ENCODE measurements around the gene AMOTL1. TPM values are rescaled to one million over a fixed set of nuclear protein-coding genes. Genes with fewer than 3 reads are reported as not detected.

AMOTL1 gene
- total and polyA plus RNA-seq, 2 donors (not counting 3 experiments of a cell fraction or from before 2014, with no cell fraction given): 12.5 to 37.8 TPM

- Histone ChIP-seq H3K27me3 (ENCODE audit: control insufficient read depth in 2 of 2, insufficient read depth in 2 of 2, low read length in 2 of 2) (no peaks in the 10 kb centered on the region), H3K9me1 (replicated peaks; ENCODE audit: control insufficient read depth, extremely low read depth, insufficient read depth, low read length) (no peaks in the 10 kb centered on the region), H3K4me2 (ENCODE audit: insufficient read depth, low read length) (no peak overlapping the region), H3K27ac (ENCODE audit: insufficient read depth, low read depth, low read length) (no peak overlapping the region), H3K79me2 (ENCODE audit: control insufficient read depth, insufficient read depth, low read length) (peaks cover 5% of the 10 kb centered on the region), H3K9me3 (replicated peaks; ENCODE audit: control insufficient read depth, insufficient read depth, low read length) (no peaks in the 10 kb centered on the region), H3K4me3 (replicated peaks in 1 of 3; ENCODE audit: insufficient read depth in 1 of 3, low read depth in 1 of 3, low read length in 3 of 3) (no peak overlapping the region), H3K36me3 (ENCODE audit: control insufficient read depth in 2 of 2, extremely low read depth in 1 of 2, insufficient read depth in 2 of 2, low read length in 2 of 2) (peaks cover 0 to 18% of the 10 kb centered on the region in 2 experiments), H3K4me1 (ENCODE audit: control insufficient read depth, extremely low read depth, insufficient read depth, low read length) (no peaks in the 10 kb centered on the region), H3K9ac (replicated peaks; ENCODE audit: extremely low read depth, insufficient read depth, low read length) (no peak overlapping the region), H2AFZ (ENCODE audit: low read depth, low read length) (no peak overlapping the region), H4K20me1 (replicated peaks; ENCODE audit: control insufficient read depth, extremely low read depth, insufficient read depth, low read length) (no peaks in the 10 kb centered on the region)
- TF ChIP-seq JUN (IDR thresholded peaks at IDR 0.05; ENCODE audit: borderline replicate concordance, insufficient read depth, insufficient read length, low read depth) (no peak), FOS (IDR thresholded peaks at IDR 0.05; ENCODE audit: borderline replicate concordance, insufficient read depth, low read length) (no peak), POLR2AphosphoS5 (IDR thresholded peaks at IDR 0.05; ENCODE audit: insufficient read depth, low read depth, low read length) (no peak), CTCF (IDR thresholded peaks at IDR 0.05; ENCODE audit: extremely low read depth in 1 of 2, insufficient read depth in 1 of 2, low read depth in 1 of 2, low read length in 2 of 2) (no peak), GATA2 (IDR thresholded peaks at IDR 0.05; ENCODE audit: insufficient read depth, insufficient read length, low read depth, low read length) (no peak), POLR2A (IDR thresholded peaks at IDR 0.05; ENCODE audit: low read depth, low read length) (no peak)
- intact Hi-C loops (cut with micrococcal nuclease) (no loop called here), dilution Hi-C loops (cut with MboI; ENCODE audit: extremely low pct_ligation_motif_present, low sequenced_read_pairs) (no loop called here)
- CTCF ChIA-PET: interaction anchor here (1.6 kb wide), 1 partner anchor 14 kb away, joined by 6 read pairs; no protein-coding TSS in a partner anchor
- no TSS peak for BruUV-seq (replicated peaks)
- POLR2A ChIA-PET: no interaction called here
- DNase-seq (ENCODE audit: low read depth, low spot score): no peak
- no peak for FAIRE-seq
These were observed 53.3 kb downstream of the AMOTL1 start for GRCh38 chr11:94821439-94821838.

- BruUV-seq (replicated peaks): no TSS peak
- no peak overlapping the region for H3K4me2 ChIP-seq (ENCODE audit: insufficient read depth, low read length)
- intact Hi-C loops (cut with micrococcal nuclease) (no loop called here), dilution Hi-C loops (cut with MboI; ENCODE audit: extremely low pct_ligation_motif_present, low sequenced_read_pairs) (no loop called here)
- no peaks in the 10 kb centered on the region for H3K9me3 ChIP-seq (replicated peaks; ENCODE audit: control insufficient read depth, insufficient read depth, low read length)
- no peaks in the 10 kb centered on the region for H3K9me1 ChIP-seq (replicated peaks; ENCODE audit: control insufficient read depth, extremely low read depth, insufficient read depth, low read length)
- POLR2A ChIA-PET: no interaction called here
- H3K4me1 ChIP-seq (ENCODE audit: control insufficient read depth, extremely low read depth, insufficient read depth, low read length): no peaks in the 10 kb centered on the region
- CTCF ChIA-PET: no interaction called here
- TF ChIP-seq POLR2A (IDR thresholded peaks at IDR 0.05; ENCODE audit: low read depth, low read length): no peak
- H4K20me1 ChIP-seq (replicated peaks; ENCODE audit: control insufficient read depth, extremely low read depth, insufficient read depth, low read length): no peaks in the 10 kb centered on the region
- no peak for DNase-seq (ENCODE audit: low read depth, low spot score)
- no peak overlapping the region for H3K27ac ChIP-seq (ENCODE audit: insufficient read depth, low read depth, low read length)
- peaks cover 5% of the 10 kb centered on the region for H3K79me2 ChIP-seq (ENCODE audit: control insufficient read depth, insufficient read depth, low read length)
- H3K27me3 ChIP-seq (ENCODE audit: control insufficient read depth in 2 of 2, insufficient read depth in 2 of 2, low read length in 2 of 2): no peaks in the 10 kb centered on the region
- no peak overlapping the region for H3K4me3 ChIP-seq (replicated peaks in 1 of 3; ENCODE audit: insufficient read depth in 1 of 3, low read depth in 1 of 3, low read length in 3 of 3)
- peaks cover 0 to 18% of the 10 kb centered on the region in 2 experiments for H3K36me3 ChIP-seq (ENCODE audit: control insufficient read depth in 2 of 2, extremely low read depth in 1 of 2, insufficient read depth in 2 of 2, low read length in 2 of 2)
- no peak overlapping the region for H2AFZ ChIP-seq (ENCODE audit: low read depth, low read length)
- no peak for FAIRE-seq
- no peak overlapping the region for H3K9ac ChIP-seq (replicated peaks; ENCODE audit: extremely low read depth, insufficient read depth, low read length)
These were observed 53.9 kb downstream of the AMOTL1 start for GRCh38 chr11:94822080-94822479.

Data from endothelial cell of umbilical vein (primary cell).